ENCODE measurements around the gene TGFA.

TGFA gene

DNA sequence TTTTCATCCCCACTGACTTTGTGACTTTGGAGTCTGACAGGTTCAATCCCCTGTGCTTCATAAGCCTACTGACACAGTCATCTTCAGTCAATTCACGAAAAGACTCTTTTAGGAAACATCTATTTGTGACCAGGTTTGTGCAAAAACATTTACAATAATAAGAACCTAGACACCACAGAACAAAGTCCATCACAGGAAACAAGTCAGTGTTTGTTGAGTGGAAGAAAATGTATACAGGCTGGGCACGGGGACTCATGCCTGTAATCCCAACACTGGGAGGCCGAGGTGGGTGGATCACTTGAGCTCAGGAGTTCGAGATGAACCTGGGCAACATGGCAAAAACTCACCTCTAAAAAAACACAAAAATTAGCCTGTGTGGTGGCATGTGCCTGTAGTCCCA lies 49.7 kb downstream of the TGFA start:
- H3K9me3 ChIP-seq (ENCODE audit: control insufficient read depth, low read length) = no peaks in the 10 kb centered on the region
- no peaks in the 10 kb centered on the region for H3K36me3 ChIP-seq (ENCODE audit: control insufficient read depth, insufficient read depth, low read length)
- H3K4me1 ChIP-seq (ENCODE audit: control insufficient read depth, insufficient read depth, low read length) = peaks cover 14% of the 10 kb centered on the region
- H3K4me3 ChIP-seq (ENCODE audit: low read length) = no peak overlapping the region
- H3K27me3 ChIP-seq (ENCODE audit: control insufficient read depth, insufficient read depth, low read length) = no peaks in the 10 kb centered on the region
- no peak overlapping the region for H3K9ac ChIP-seq (ENCODE audit: low read length)

GRCh38 chr2:70501728-70502127 lies 51.9 kb downstream of the TGFA start:
- H3K9me3 ChIP-seq (ENCODE audit: control insufficient read depth, low read length) = no peaks in the 10 kb centered on the region
- H3K4me1 ChIP-seq (ENCODE audit: control insufficient read depth, insufficient read depth, low read length) = peaks cover 14% of the 10 kb centered on the region
- H3K27me3 ChIP-seq (ENCODE audit: control insufficient read depth, insufficient read depth, low read length) = no peaks in the 10 kb centered on the region
- no peak overlapping the region for H3K4me3 ChIP-seq (ENCODE audit: low read length)
- H3K36me3 ChIP-seq (ENCODE audit: control insufficient read depth, insufficient read depth, low read length) = no peaks in the 10 kb centered on the region
- H3K9ac ChIP-seq (ENCODE audit: low read length) = no peak overlapping the region

DNA sequence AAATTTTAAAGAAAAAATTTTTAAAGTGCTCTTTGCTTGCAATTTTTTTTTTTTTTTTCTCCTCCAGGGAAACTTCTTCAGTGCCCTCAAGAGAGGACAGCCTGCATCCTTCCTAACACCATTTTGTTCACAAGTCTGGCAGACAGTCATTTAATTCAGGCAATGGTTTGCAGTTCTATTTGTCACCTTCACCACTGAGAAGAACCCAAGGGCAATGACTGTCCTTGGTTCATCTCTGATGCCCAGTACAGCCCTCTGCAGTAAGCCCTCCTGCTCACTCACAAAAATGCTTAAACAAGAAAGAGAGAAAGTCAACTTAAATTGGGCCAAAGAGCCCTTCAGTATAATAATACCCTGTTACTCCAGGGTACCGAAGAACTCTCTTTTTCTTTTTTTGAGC lies 52.4 kb downstream of the TGFA start:
- Histone ChIP-seq H3K36me3 (ENCODE audit: control insufficient read depth, insufficient read depth, low read length) (no peaks in the 10 kb centered on the region), H3K4me1 (ENCODE audit: control insufficient read depth, insufficient read depth, low read length) (peaks cover 14% of the 10 kb centered on the region), H3K4me3 (ENCODE audit: low read length) (no peak overlapping the region), H3K9me3 (ENCODE audit: control insufficient read depth, low read length) (no peaks in the 10 kb centered on the region), H3K9ac (ENCODE audit: low read length) (no peak overlapping the region), H3K27me3 (ENCODE audit: control insufficient read depth, insufficient read depth, low read length) (no peaks in the 10 kb centered on the region)

DNA sequence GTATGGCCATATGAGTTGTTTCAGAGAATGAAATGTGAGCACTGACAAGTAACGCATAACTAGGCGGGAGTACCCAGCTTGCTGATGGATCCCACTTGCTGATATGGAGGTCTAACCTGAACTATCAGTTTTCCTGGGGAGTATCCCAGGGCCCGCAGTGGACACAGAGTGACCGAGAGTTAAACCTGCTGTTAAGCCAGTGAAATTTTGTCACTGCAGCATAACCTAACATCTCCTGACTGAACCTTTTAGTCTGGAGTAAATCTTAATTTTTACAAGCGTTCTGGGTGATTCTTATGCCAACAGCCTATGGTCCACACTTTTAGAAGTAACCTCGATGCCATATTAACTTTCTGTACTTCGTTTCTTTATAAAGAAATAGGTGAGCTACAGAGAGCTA lies 54.4 kb downstream of the TGFA start:
- Histone ChIP-seq H3K9me3 (ENCODE audit: control insufficient read depth, low read length) (no peaks in the 10 kb centered on the region), H3K27me3 (ENCODE audit: control insufficient read depth, insufficient read depth, low read length) (no peaks in the 10 kb centered on the region), H3K9ac (ENCODE audit: low read length) (no peak overlapping the region), H3K36me3 (ENCODE audit: control insufficient read depth, insufficient read depth, low read length) (no peaks in the 10 kb centered on the region), H3K4me1 (ENCODE audit: control insufficient read depth, insufficient read depth, low read length) (peaks cover 4% of the 10 kb centered on the region), H3K4me3 (ENCODE audit: low read length) (no peak overlapping the region)

- peaks cover 4% of the 10 kb centered on the region for H3K4me1 ChIP-seq (ENCODE audit: control insufficient read depth, insufficient read depth, low read length)
- no peaks in the 10 kb centered on the region for H3K27me3 ChIP-seq (ENCODE audit: control insufficient read depth, insufficient read depth, low read length)
- H3K4me3 ChIP-seq (ENCODE audit: low read length) = no peak overlapping the region
- no peaks in the 10 kb centered on the region for H3K36me3 ChIP-seq (ENCODE audit: control insufficient read depth, insufficient read depth, low read length)
- H3K9ac ChIP-seq (ENCODE audit: low read length) = no peak overlapping the region
- no peaks in the 10 kb centered on the region for H3K9me3 ChIP-seq (ENCODE audit: control insufficient read depth, low read length)
These were observed 55.1 kb downstream of the TGFA start for GRCh38 chr2:70498528-70498927.

DNA sequence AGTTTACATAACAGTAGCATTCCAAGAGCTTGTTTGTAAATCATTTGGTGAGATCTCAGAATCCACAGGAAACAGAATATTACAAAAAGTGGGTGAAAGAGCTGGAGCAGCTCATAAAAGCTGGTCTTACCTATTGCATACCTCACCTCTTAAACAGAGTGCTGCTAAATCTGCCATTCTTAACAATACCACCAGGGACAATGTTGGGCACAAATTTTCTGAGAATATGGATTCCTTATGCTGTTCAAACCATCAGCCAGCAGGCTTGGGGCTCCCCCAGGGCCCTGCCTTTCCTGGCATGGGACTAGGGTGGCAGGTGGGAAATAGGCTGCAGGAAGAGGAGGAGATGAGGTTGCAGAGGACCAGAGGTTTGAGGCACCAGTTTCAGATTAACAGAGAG lies 55.6 kb downstream of the TGFA start:
- no peaks in the 10 kb centered on the region for H3K36me3 ChIP-seq (ENCODE audit: control insufficient read depth, insufficient read depth, low read length)
- H3K9ac ChIP-seq (ENCODE audit: low read length) = no peak overlapping the region
- no peaks in the 10 kb centered on the region for H3K9me3 ChIP-seq (ENCODE audit: control insufficient read depth, low read length)
- peaks cover 4% of the 10 kb centered on the region for H3K4me1 ChIP-seq (ENCODE audit: control insufficient read depth, insufficient read depth, low read length)
- no peaks in the 10 kb centered on the region for H3K27me3 ChIP-seq (ENCODE audit: control insufficient read depth, insufficient read depth, low read length)
- H3K4me3 ChIP-seq (ENCODE audit: low read length) = no peak overlapping the region

DNA sequence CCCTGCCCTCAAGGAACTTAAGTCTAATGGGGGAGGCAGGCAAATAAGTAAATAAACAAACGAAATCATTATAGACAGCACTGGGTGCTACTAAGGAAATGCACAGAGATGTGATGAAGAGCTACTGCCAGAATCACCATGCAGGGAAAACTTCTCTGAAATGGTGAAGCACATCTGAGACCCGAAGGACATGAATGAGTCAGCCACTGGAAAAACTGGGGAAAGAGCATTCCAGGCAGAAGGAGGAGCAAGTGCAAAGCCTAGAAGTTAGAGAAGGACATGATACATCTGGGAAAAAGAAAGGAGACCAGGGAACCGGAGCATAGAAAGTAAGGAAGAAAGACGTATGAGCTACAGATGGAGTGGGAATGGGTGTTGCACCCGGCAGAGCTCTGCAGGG lies 56.8 kb downstream of the TGFA start:
- Histone ChIP-seq H3K4me1 (ENCODE audit: control insufficient read depth, insufficient read depth, low read length) (peaks cover 4% of the 10 kb centered on the region), H3K36me3 (ENCODE audit: control insufficient read depth, insufficient read depth, low read length) (no peaks in the 10 kb centered on the region), H3K4me3 (ENCODE audit: low read length) (no peak overlapping the region), H3K9ac (ENCODE audit: low read length) (no peak overlapping the region), H3K27me3 (ENCODE audit: control insufficient read depth, insufficient read depth, low read length) (no peaks in the 10 kb centered on the region), H3K9me3 (ENCODE audit: control insufficient read depth, low read length) (no peaks in the 10 kb centered on the region)

- no peaks in the 10 kb centered on the region for H3K36me3 ChIP-seq (ENCODE audit: control insufficient read depth, insufficient read depth, low read length)
- peaks cover 4% of the 10 kb centered on the region for H3K4me1 ChIP-seq (ENCODE audit: control insufficient read depth, insufficient read depth, low read length)
- no peak overlapping the region for H3K4me3 ChIP-seq (ENCODE audit: low read length)
- no peaks in the 10 kb centered on the region for H3K9me3 ChIP-seq (ENCODE audit: control insufficient read depth, low read length)
- no peak overlapping the region for H3K9ac ChIP-seq (ENCODE audit: low read length)
- no peaks in the 10 kb centered on the region for H3K27me3 ChIP-seq (ENCODE audit: control insufficient read depth, insufficient read depth, low read length)
These were observed 59.2 kb downstream of the TGFA start for GRCh38 chr2:70494293-70494886.

GRCh38 chr2:70490381-70490780 lies 63.2 kb downstream of the TGFA start:
- Histone ChIP-seq H3K4me1 (ENCODE audit: control insufficient read depth, insufficient read depth, low read length) (no peaks in the 10 kb centered on the region), H3K9ac (ENCODE audit: low read length) (no peak overlapping the region), H3K36me3 (ENCODE audit: control insufficient read depth, insufficient read depth, low read length) (no peaks in the 10 kb centered on the region), H3K9me3 (ENCODE audit: control insufficient read depth, low read length) (no peaks in the 10 kb centered on the region), H3K4me3 (ENCODE audit: low read length) (no peak overlapping the region), H3K27me3 (ENCODE audit: control insufficient read depth, insufficient read depth, low read length) (no peaks in the 10 kb centered on the region)

- no peak overlapping the region for H3K4me3 ChIP-seq (ENCODE audit: low read length)
- H3K4me1 ChIP-seq (ENCODE audit: control insufficient read depth, insufficient read depth, low read length) = no peaks in the 10 kb centered on the region
- H3K9me3 ChIP-seq (ENCODE audit: control insufficient read depth, low read length) = no peaks in the 10 kb centered on the region
- H3K27me3 ChIP-seq (ENCODE audit: control insufficient read depth, insufficient read depth, low read length) = no peaks in the 10 kb centered on the region
- no peak overlapping the region for H3K9ac ChIP-seq (ENCODE audit: low read length)
- no peaks in the 10 kb centered on the region for H3K36me3 ChIP-seq (ENCODE audit: control insufficient read depth, insufficient read depth, low read length)
These were observed 64.5 kb downstream of the TGFA start for GRCh38 chr2:70489165-70489564.

GRCh38 chr2:70484086-70484485 lies 69.5 kb downstream of the TGFA start:
- Histone ChIP-seq H3K4me3 (ENCODE audit: low read length) (no peak overlapping the region), H3K9ac (ENCODE audit: low read length) (no peak overlapping the region), H3K36me3 (ENCODE audit: control insufficient read depth, insufficient read depth, low read length) (no peaks in the 10 kb centered on the region), H3K4me1 (ENCODE audit: control insufficient read depth, insufficient read depth, low read length) (no peaks in the 10 kb centered on the region), H3K27me3 (ENCODE audit: control insufficient read depth, insufficient read depth, low read length) (no peaks in the 10 kb centered on the region), H3K9me3 (ENCODE audit: control insufficient read depth, low read length) (no peaks in the 10 kb centered on the region)

DNA sequence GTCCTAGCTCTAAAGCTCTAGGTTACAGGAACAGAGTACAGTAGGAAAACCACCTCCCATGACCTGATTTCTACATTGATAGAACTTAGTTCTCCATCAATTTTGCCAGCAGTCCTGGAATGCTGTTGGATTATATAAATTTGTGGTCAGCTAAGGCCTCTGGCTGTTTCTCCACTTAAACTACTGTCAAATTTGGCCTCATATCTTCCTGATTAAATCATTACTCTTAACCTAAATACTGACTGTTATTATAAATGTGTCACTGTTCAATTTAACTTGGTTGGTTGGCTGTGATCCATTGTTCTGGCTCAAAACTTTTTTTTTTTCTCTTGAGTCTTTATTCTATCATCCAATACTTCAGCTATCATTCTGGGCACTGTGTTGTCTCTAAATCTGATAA lies 71.2 kb downstream of the TGFA start:
- Histone ChIP-seq H3K9ac (ENCODE audit: low read length) (no peak overlapping the region), H3K4me1 (ENCODE audit: control insufficient read depth, insufficient read depth, low read length) (peaks cover 7% of the 10 kb centered on the region), H3K9me3 (ENCODE audit: control insufficient read depth, low read length) (no peaks in the 10 kb centered on the region), H3K4me3 (ENCODE audit: low read length) (no peak overlapping the region), H3K27me3 (ENCODE audit: control insufficient read depth, insufficient read depth, low read length) (no peaks in the 10 kb centered on the region), H3K36me3 (ENCODE audit: control insufficient read depth, insufficient read depth, low read length) (no peaks in the 10 kb centered on the region)

- Histone ChIP-seq H3K36me3 (ENCODE audit: control insufficient read depth, insufficient read depth, low read length) (no peaks in the 10 kb centered on the region), H3K4me3 (ENCODE audit: low read length) (no peak overlapping the region), H3K9ac (ENCODE audit: low read length) (no peak overlapping the region), H3K4me1 (ENCODE audit: control insufficient read depth, insufficient read depth, low read length) (peaks cover 8% of the 10 kb centered on the region), H3K9me3 (ENCODE audit: control insufficient read depth, low read length) (no peaks in the 10 kb centered on the region), H3K27me3 (ENCODE audit: control insufficient read depth, insufficient read depth, low read length) (no peaks in the 10 kb centered on the region)
These were observed 73.2 kb downstream of the TGFA start for GRCh38 chr2:70480468-70480867.

Measured in mucosa of stomach (tissue), 1 donor.